Stimulated activated CD4-positive, alpha-beta T cell treated with anti-CD3 and anti-CD28 coated beads, TNF-alpha, amount 100 ng/mL, for 48 hours (primary cell): ENCODE results near the gene GALR2.
A peak's percentile ranks its signal among the peaks of the same experiment; 100 is the strongest.
"Not testable (repeated sequence)": the region's sequence is repeated elsewhere in the genome, so short reads cannot be mapped to it uniquely, and the experiment has no call there.

Experiments used
- DNase-seq, 3 donors: peaks; one replicate each; pipeline ENCODE4 v3.0.0-alpha.2; 2020; ENCODE audit warnings: low read depth in 3 of 3

The GALR2 gene

GRCh38 chr17:76049836-76050537, 24.6 kb upstream of the GALR2 start:
- DNase-seq = no peak

GRCh38 chr17:76050538-76051467, 23.8 kb upstream of the GALR2 start:
- DNase-seq = no peak

GRCh38 chr17:76051561-76051960, 23.0 kb upstream of the GALR2 start:
- no peak for DNase-seq

GRCh38 chr17:76053246-76054111, 21.1 kb upstream of the GALR2 start:
- DNase-seq = no peak

GRCh38 chr17:76054112-76054476, 20.5 kb upstream of the GALR2 start:
- DNase-seq = no peak

- no peak for DNase-seq
Measured at GRCh38 chr17:76056882-76057281, 17.7 kb upstream of the GALR2 start.

- not testable (repeated sequence) for DNase-seq
Measured at GRCh38 chr17:76058264-76058663, 16.3 kb upstream of the GALR2 start.

- peak in 2 of 3 donors; percentile 44 to 50 for DNase-seq
Measured at GRCh38 chr17:76063875-76064546, 10.6 kb upstream of the GALR2 start.

GRCh38 chr17:76065775-76066174, 8.8 kb upstream of the GALR2 start:
- DNase-seq = no peak

- DNase-seq = no peak
Measured at GRCh38 chr17:76071531-76072147, 2.9 kb upstream of the GALR2 start.

- DNase-seq = peak; percentile 68 to 82 (median 70)
Measured at GRCh38 chr17:76072148-76072858, 2.3 kb upstream of the GALR2 start, which contains the start of gene SRP68. SRP68 (minus strand) TSS chr17:76072517; CDS start chr17:76072491, 26 bp downstream.

GRCh38 chr17:76075364-76076145, 974 bp downstream of the GALR2 start:
- no peak for DNase-seq

- no peak for DNase-seq
Measured at GRCh38 chr17:76076146-76076764, 1.7 kb downstream of the GALR2 start.

- no peak for DNase-seq
Measured at GRCh38 chr17:76076765-76077583, 2.4 kb downstream of the GALR2 start.

- DNase-seq = no peak
Measured at GRCh38 chr17:76077584-76078110, 3.1 kb downstream of the GALR2 start.

GRCh38 chr17:76078370-76078769, 3.8 kb downstream of the GALR2 start:
- DNase-seq = not testable (repeated sequence)

GRCh38 chr17:76078860-76079534, 4.4 kb downstream of the GALR2 start, which contains the start of gene ZACN:
ZACN (plus strand) TSS chr17:76079182; CDS start chr17:76079265, 83 bp downstream.
- DNase-seq = no peak
